Chondrocyte (in vitro differentiated cells): ENCODE results near the gene MED17. TPM values are rescaled to one million over a fixed set of nuclear protein-coding genes. Genes with fewer than 3 reads are reported as not detected.

ENCODE experiments used
- DNase-seq: peaks from one replicate; pipeline ENCODE4 v3.0.0; 2021; ENCODE audit warnings: mixed read lengths, low spot score
- H3K27ac Mint-ChIP-seq: one replicate; pipeline ENCODE4 v1.8.0; 2021; ENCODE audit warnings: mild to moderate bottlenecking, moderate library complexity, mixed read lengths; ENCODE audit not compliant: unreplicated experiment
- H3K27me3 Mint-ChIP-seq: 2 replicates; pipeline ENCODE4 v1.8.0; 2021; ENCODE audit warnings: low read depth, mixed read lengths
- H3K36me3 Mint-ChIP-seq: 2 replicates; pipeline ENCODE4 v1.8.0; 2021; ENCODE audit warnings: low read depth, mixed read lengths
- H3K4me1 Mint-ChIP-seq: 2 replicates; pipeline ENCODE4 v1.8.0; 2021; ENCODE audit warnings: low read depth, mild to moderate bottlenecking, mixed read lengths
- H3K4me3 Mint-ChIP-seq: one replicate; pipeline ENCODE4 v1.8.0; 2021; ENCODE audit warnings: mild to moderate bottlenecking, moderate library complexity, mixed read lengths; ENCODE audit not compliant: unreplicated experiment
- H3K9me3 Mint-ChIP-seq: 2 replicates; pipeline ENCODE4 v1.8.0; 2021; ENCODE audit warnings: low read depth, mixed read lengths
- CTCF ChIP-seq: fragments of 200-600 bp; sonication (generic); IDR thresholded peaks from 2 replicates; pipeline ENCODE4 v1.5.0; 2021; ENCODE audit warnings: antibody characterized with exemption, mild to moderate bottlenecking, moderate library complexity
- total RNA-seq: library from RNA; stranded (reverse); gene quantifications from 3 replicates; pipeline ENCODE4 v1.2.1, GENCODE V29; 2021

MED17 gene
- total RNA-seq, 1 donor from 2014 or later = 28.1 TPM

DNA sequence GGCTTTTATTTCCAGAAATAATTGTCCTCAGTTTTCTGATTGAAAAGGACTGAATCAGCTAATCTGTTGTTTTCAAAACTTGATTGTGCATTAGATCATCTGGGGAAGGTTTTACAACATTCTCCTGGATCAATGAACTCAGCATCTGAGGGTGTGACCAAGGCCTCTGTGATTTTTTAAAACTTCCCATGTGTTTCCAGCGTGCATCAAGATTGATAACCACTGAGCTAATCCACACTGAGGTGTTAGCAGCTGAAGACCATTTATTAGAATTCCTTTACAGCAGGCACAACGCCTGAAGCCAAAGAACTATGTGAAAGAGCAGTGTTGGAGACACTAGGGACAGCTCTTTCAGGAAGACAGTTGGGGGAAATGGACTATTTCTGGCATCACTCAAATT, 56.1 kb downstream of the MED17 start:
- H3K4me1 Mint-ChIP-seq = peaks cover 3% of the 10 kb centered on the region
- H3K4me3 Mint-ChIP-seq = no peak overlapping the region
- no peaks in the 10 kb centered on the region for H3K9me3 Mint-ChIP-seq
- H3K36me3 Mint-ChIP-seq = no peaks in the 10 kb centered on the region
- no peaks in the 10 kb centered on the region for H3K27me3 Mint-ChIP-seq
- DNase-seq = no peak
- no peak for TF ChIP-seq CTCF
- H3K27ac Mint-ChIP-seq = no peak overlapping the region

- Mint-ChIP-seq H3K27me3 (no peaks in the 10 kb centered on the region), H3K9me3 (no peaks in the 10 kb centered on the region), H3K36me3 (no peaks in the 10 kb centered on the region), H3K4me3 (no peak overlapping the region), H3K27ac (no peak overlapping the region), H3K4me1 (peaks cover 3% of the 10 kb centered on the region)
- no peak for DNase-seq
- no peak for TF ChIP-seq CTCF
These were observed 56.9 kb downstream of the MED17 start for GRCh38 chr11:93840981-93841380.

DNA sequence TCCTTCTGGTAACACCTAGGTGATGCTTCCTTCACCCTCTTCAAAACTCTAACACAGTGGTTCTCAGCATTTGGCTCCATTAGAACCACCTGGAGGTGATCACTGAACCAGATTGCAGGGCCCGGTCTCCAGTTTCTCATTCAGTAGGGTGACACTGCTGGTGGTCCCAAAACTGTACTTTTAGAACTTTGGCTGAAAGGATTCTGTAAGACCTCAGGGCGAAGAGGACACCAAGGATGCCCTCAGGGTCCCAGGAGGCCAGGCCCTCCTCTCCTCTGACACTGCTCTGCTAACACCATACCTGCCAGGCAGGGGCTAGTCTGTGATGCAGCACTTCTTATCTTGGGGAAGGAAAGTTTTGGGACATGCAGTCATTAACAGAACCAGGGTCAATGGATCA, 57.4 kb downstream of the MED17 start:
- Mint-ChIP-seq H3K27me3 (no peaks in the 10 kb centered on the region), H3K9me3 (no peaks in the 10 kb centered on the region), H3K27ac (no peak overlapping the region), H3K4me1 (peaks cover 7% of the 10 kb centered on the region), H3K4me3 (no peak overlapping the region), H3K36me3 (no peaks in the 10 kb centered on the region)
- TF ChIP-seq CTCF = no peak
- DNase-seq = no peak

- TF ChIP-seq CTCF = no peak
- no peaks in the 10 kb centered on the region for H3K9me3 Mint-ChIP-seq
- H3K27me3 Mint-ChIP-seq = no peaks in the 10 kb centered on the region
- no peak overlapping the region for H3K27ac Mint-ChIP-seq
- no peak for DNase-seq
- no peak overlapping the region for H3K4me3 Mint-ChIP-seq
- no peaks in the 10 kb centered on the region for H3K36me3 Mint-ChIP-seq
- peaks cover 9% of the 10 kb centered on the region for H3K4me1 Mint-ChIP-seq
These were observed 58.0 kb downstream of the MED17 start for GRCh38 chr11:93842034-93842433.

GRCh38 chr11:93842461-93842860, 58.4 kb downstream of the MED17 start:
- Mint-ChIP-seq H3K9me3 (no peaks in the 10 kb centered on the region), H3K4me3 (no peak overlapping the region), H3K27me3 (no peaks in the 10 kb centered on the region), H3K4me1 (peaks cover 9% of the 10 kb centered on the region), H3K27ac (no peak overlapping the region), H3K36me3 (no peaks in the 10 kb centered on the region)
- DNase-seq = no peak
- no peak for TF ChIP-seq CTCF
